ENCODE measurements around the gene CLDN1.

DNA sequence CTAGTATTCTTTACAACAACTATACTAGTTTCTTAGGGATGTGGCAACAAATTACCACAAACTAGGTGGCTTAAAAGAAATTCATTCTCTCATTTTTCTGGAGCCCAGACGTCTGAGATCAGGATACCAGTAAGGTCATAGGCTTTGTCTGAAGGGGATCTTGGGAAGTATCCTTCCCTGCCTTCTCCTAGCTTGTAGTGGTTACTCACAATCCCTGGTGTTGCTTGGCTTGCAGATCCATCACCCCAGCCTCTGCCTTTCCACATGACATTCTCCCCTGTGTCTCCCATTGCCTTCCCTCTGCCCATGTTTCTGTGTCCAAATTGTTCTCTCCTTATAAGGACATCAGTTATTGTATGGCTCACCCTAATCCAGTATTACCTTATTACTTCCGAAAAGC is 24.3 kb upstream of the CLDN1 start:
- TF ChIP-seq CBFB (IDR thresholded peaks at IDR 0.05; ENCODE audit: low read depth) (no peak), CTCF (IDR thresholded peaks at IDR 0.05 in 2 of 3, conservative IDR thresholded peaks at IDR 0.05 in 1 of 3; ENCODE audit: control insufficient read depth in 2 of 3, extremely low read depth in 1 of 3, insufficient read depth in 1 of 3, low read depth in 3 of 3, low read length in 3 of 3) (no peak), CREM (IDR thresholded peaks at IDR 0.05; ENCODE audit: low read depth) (no peak), ZNF24 (IDR thresholded peaks at IDR 0.05) (no peak), PRDM15 (CRISPR knock-in tag; IDR thresholded peaks at IDR 0.05) (no peak), FOXM1 (IDR thresholded peaks at IDR 0.05; ENCODE audit: low read depth, low read length) (no peak), HDAC2 (IDR thresholded peaks at IDR 0.05) (no peak), SIN3A (IDR thresholded peaks at IDR 0.05; ENCODE audit: low read depth, low read length) (no peak)
- TF ChIP-seq, protein P1, sequence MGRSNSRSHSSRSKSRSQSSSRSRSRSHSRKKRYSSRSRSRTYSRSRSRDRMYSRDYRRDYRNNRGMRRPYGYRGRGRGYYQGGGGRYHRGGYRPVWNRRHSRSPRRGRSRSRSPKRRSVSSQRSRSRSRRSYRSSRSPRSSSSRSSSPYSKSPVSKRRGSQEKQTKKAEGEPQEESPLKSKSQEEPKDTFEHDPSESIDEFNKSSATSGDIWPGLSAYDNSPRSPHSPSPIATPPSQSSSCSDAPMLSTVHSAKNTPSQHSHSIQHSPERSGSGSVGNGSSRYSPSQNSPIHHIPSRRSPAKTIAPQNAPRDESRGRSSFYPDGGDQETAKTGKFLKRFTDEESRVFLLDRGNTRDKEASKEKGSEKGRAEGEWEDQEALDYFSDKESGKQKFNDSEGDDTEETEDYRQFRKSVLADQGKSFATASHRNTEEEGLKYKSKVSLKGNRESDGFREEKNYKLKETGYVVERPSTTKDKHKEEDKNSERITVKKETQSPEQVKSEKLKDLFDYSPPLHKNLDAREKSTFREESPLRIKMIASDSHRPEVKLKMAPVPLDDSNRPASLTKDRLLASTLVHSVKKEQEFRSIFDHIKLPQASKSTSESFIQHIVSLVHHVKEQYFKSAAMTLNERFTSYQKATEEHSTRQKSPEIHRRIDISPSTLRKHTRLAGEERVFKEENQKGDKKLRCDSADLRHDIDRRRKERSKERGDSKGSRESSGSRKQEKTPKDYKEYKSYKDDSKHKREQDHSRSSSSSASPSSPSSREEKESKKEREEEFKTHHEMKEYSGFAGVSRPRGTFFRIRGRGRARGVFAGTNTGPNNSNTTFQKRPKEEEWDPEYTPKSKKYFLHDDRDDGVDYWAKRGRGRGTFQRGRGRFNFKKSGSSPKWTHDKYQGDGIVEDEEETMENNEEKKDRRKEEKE (IDR thresholded peaks at IDR 0.05), result no peak

Measured in GM12878 (cell line).